Activated CD4-positive, alpha-beta T cell treated with anti-CD3 and anti-CD28 coated beads for 1 hour (primary cell): ENCODE results near the gene ADTRP.

ENCODE experiments used
- DNase-seq: peaks from one replicate; pipeline ENCODE4 v3.0.0-alpha.2; 2020

The ADTRP gene

GRCh38 chr6:11772109-11772825 is 6.3 kb downstream of the ADTRP start:
- no peak for DNase-seq

GRCh38 chr6:11771473-11772048 is 7.0 kb downstream of the ADTRP start:
- DNase-seq: no peak

- no peak for DNase-seq
These were observed 7.8 kb downstream of the ADTRP start for GRCh38 chr6:11770546-11771466.

- no peak for DNase-seq
These were observed 8.6 kb downstream of the ADTRP start for GRCh38 chr6:11769811-11770545.

GRCh38 chr6:11769244-11769643 is 9.4 kb downstream of the ADTRP start:
- DNase-seq: no peak

GRCh38 chr6:11767978-11768756 is 10.4 kb downstream of the ADTRP start:
- no peak for DNase-seq

GRCh38 chr6:11767458-11767857 is 11.1 kb downstream of the ADTRP start:
- DNase-seq: no peak

- DNase-seq: no peak
These were observed 11.8 kb downstream of the ADTRP start for GRCh38 chr6:11766589-11767450.

- no peak for DNase-seq
These were observed 12.6 kb downstream of the ADTRP start for GRCh38 chr6:11766043-11766442.

GRCh38 chr6:11764250-11764604 is 14.4 kb downstream of the ADTRP start:
- DNase-seq: no peak

- DNase-seq: no peak
These were observed 14.9 kb downstream of the ADTRP start for GRCh38 chr6:11763460-11764249.

GRCh38 chr6:11762794-11763459 is 15.7 kb downstream of the ADTRP start:
- DNase-seq: no peak

GRCh38 chr6:11761744-11762620 is 16.6 kb downstream of the ADTRP start:
- DNase-seq: no peak

- DNase-seq: no peak
These were observed 18.6 kb downstream of the ADTRP start for GRCh38 chr6:11760015-11760473.

GRCh38 chr6:11758878-11759277 is 19.7 kb downstream of the ADTRP start:
- DNase-seq: no peak

- DNase-seq: no peak
These were observed 21.9 kb downstream of the ADTRP start for GRCh38 chr6:11756726-11757125.

- no peak for DNase-seq
These were observed 22.3 kb downstream of the ADTRP start for GRCh38 chr6:11756292-11756691.

GRCh38 chr6:11755725-11756124 is 22.9 kb downstream of the ADTRP start:
- no peak for DNase-seq
